Lower lobe of right lung (tissue), 2 donors: ENCODE measurements around the gene ABCB8. TPM values are rescaled to one million over a fixed set of nuclear protein-coding genes. Genes with fewer than 3 reads are reported as not detected.

Experiments used
- ATAC-seq, 2 donors: fragments of 200-7000 bp; cut with Tn5 transposase; one replicate each; pipeline ENCODE4 v1.9.1; 2020 to 2022; ENCODE audit warnings: mild to moderate bottlenecking in 2 of 2, moderate library complexity in 2 of 2
- DNase-seq: peaks from one replicate; pipeline ENCODE4 v3.0.0-alpha.2; 2020
- H3K27ac ChIP-seq: fragments of 200-600 bp; one replicate; pipeline ENCODE4 v1.8.0; 2022
- H3K27me3 ChIP-seq: fragments of 200-600 bp; one replicate; pipeline ENCODE4 v1.8.0; 2022; ENCODE audit warnings: low read depth
- H3K36me3 ChIP-seq: fragments of 200-600 bp; one replicate; pipeline ENCODE4 v1.8.0; 2022; ENCODE audit warnings: mild to moderate bottlenecking
- H3K4me1 ChIP-seq: fragments of 200-600 bp; one replicate; pipeline ENCODE4 v1.8.0; 2022
- H3K4me3 ChIP-seq: fragments of 200-600 bp; one replicate; pipeline ENCODE4 v1.8.0; 2022; ENCODE audit warnings: mild to moderate bottlenecking
- H3K9me3 ChIP-seq: fragments of 200-600 bp; one replicate; pipeline ENCODE4 v1.8.0; 2022
- CTCF ChIP-seq: fragments of 200-600 bp; IDR thresholded peaks from one replicate; pipeline ENCODE4 v1.8.0; 2022; ENCODE audit warnings: antibody characterized with exemption, mild to moderate bottlenecking
- intact Hi-C: fragments of 100-400 bp; cut with DNase I; formaldehyde crosslinking; loops from one replicate; pipeline ENCODE4 v1.11.0; 2022
- total RNA-seq: library from RNA; stranded (reverse); fragmentation: NEBNext Ultra II Directional; extraction: Animal tissue kit (Norgen Biotek cat#: 25700); gene quantifications from one replicate; pipeline ENCODE4 v1.2.1, GENCODE V29; 2021
- donor health status: DM: no; HTN: yes; CAD: no; lungs with severe emphysema.

Gene ABCB8
- total RNA-seq, 1 donor from 2014 or later: 42.4 TPM

- ATAC-seq (no peak), DNase-seq (no peak)
- intact Hi-C loops: no loop called here
- Histone ChIP-seq H3K36me3 (peaks cover 4% of the 10 kb centered on the region), H3K27me3 (no peaks in the 10 kb centered on the region), H3K27ac (no peak overlapping the region), H3K9me3 (no peaks in the 10 kb centered on the region), H3K4me3 (peak overlapping the region; percentile 52), H3K4me1 (peaks cover 31% of the 10 kb centered on the region)
- TF ChIP-seq CTCF: no peak
These were observed 33.3 kb upstream of the ABCB8 start for GRCh38 chr7:150994838-150995510.

- no peak for ATAC-seq
- H3K4me3 ChIP-seq: peak overlapping the region; percentile 2
These were observed 31.7 kb upstream of the ABCB8 start for GRCh38 chr7:150996376-150997074.

GRCh38 chr7:150997075-150997511, 31.2 kb upstream of the ABCB8 start:
- Histone ChIP-seq H3K9me3 (no peaks in the 10 kb centered on the region), H3K27me3 (no peaks in the 10 kb centered on the region), H3K36me3 (peaks cover 4% of the 10 kb centered on the region), H3K4me1 (peaks cover 29% of the 10 kb centered on the region), H3K4me3 (peak overlapping the region; percentile 2), H3K27ac (no peak overlapping the region)
- intact Hi-C loops: no loop called here
- no peak for DNase-seq
- TF ChIP-seq CTCF: no peak
- ATAC-seq: no peak

More at GRCh38 chr7:150996376-150997074, 31.7 kb upstream of the ABCB8 start:
- TF ChIP-seq CTCF: no peak
- Histone ChIP-seq H3K36me3 (peaks cover 4% of the 10 kb centered on the region), H3K27me3 (no peaks in the 10 kb centered on the region), H3K4me1 (peaks cover 29% of the 10 kb centered on the region), H3K27ac (no peak overlapping the region), H3K9me3 (no peaks in the 10 kb centered on the region)
- intact Hi-C loops: no loop called here
- no peak for DNase-seq

- DNase-seq (no peak), ATAC-seq (no peak)
- H3K27ac ChIP-seq: no peak overlapping the region
- peaks cover 24% of the 10 kb centered on the region for H3K4me1 ChIP-seq
- H3K27me3 ChIP-seq: no peaks in the 10 kb centered on the region
- no peaks in the 10 kb centered on the region for H3K9me3 ChIP-seq
- no peak for TF ChIP-seq CTCF
- intact Hi-C loops: no loop called here
- no peak overlapping the region for H3K4me3 ChIP-seq
- peaks cover 4% of the 10 kb centered on the region for H3K36me3 ChIP-seq
These were observed 30.4 kb upstream of the ABCB8 start for GRCh38 chr7:150997817-150998216.

- ATAC-seq (no peak), DNase-seq (no peak)
- no peak for TF ChIP-seq CTCF
- H3K27ac ChIP-seq: no peak overlapping the region
- no peak overlapping the region for H3K4me3 ChIP-seq
- H3K4me1 ChIP-seq: peaks cover 23% of the 10 kb centered on the region
- no peaks in the 10 kb centered on the region for H3K27me3 ChIP-seq
- no peaks in the 10 kb centered on the region for H3K9me3 ChIP-seq
- H3K36me3 ChIP-seq: peaks cover 4% of the 10 kb centered on the region
- intact Hi-C loops: no loop called here
These were observed 29.9 kb upstream of the ABCB8 start for GRCh38 chr7:150998341-150998740.
